GM23248 (cell line): ENCODE measurements around the gene LRMDA. TPM values are rescaled to one million over a fixed set of nuclear protein-coding genes. Genes with fewer than 3 reads are reported as not detected.
A peak's percentile ranks its signal among the peaks of the same experiment; 100 is the strongest.

Experiments
- DNase-seq: peaks from one replicate; pipeline ENCODE4 v3.0.0-alpha.2; 2015
- H2AFZ ChIP-seq: fragments of 200-600 bp; sonication (generic); 2 replicates; pipeline ENCODE4 v1.6.1; 2016; ENCODE audit warnings: antibody characterized with exemption
- H3F3A ChIP-seq: fragments of 200-600 bp; sonication (generic); 2 replicates; pipeline ENCODE4 v1.6.1; 2016; ENCODE audit warnings: mild to moderate bottlenecking, antibody characterized with exemption, mixed run types; ENCODE audit not compliant: insufficient read depth
- H3K27ac ChIP-seq: fragments of 200-600 bp; sonication (generic); 2 replicates; pipeline ENCODE4 v1.5.1; 2016; ENCODE audit warnings: mild to moderate bottlenecking
- H3K27me3 ChIP-seq: fragments of 200-600 bp; sonication (generic); replicated peaks from 2 replicates; pipeline ENCODE4 v1.6.1; 2016; ENCODE audit warnings: mild to moderate bottlenecking; ENCODE audit not compliant: insufficient read depth
- H3K36me3 ChIP-seq: fragments of 200-600 bp; sonication (generic); 2 replicates; pipeline ENCODE4 v1.6.1; 2016; ENCODE audit warnings: low read depth, mild to moderate bottlenecking
- H3K4me1 ChIP-seq: fragments of 200-600 bp; sonication (generic); 2 replicates; pipeline ENCODE4 v1.6.1; 2016; ENCODE audit warnings: mild to moderate bottlenecking; ENCODE audit not compliant: insufficient read depth
- H3K4me2 ChIP-seq: fragments of 200-600 bp; sonication (generic); one replicate; pipeline ENCODE4 v1.6.1; 2016; ENCODE audit warnings: mild to moderate bottlenecking; ENCODE audit not compliant: unreplicated experiment
- H3K4me3 ChIP-seq: fragments of 200-600 bp; sonication (generic); 2 replicates; pipeline ENCODE4 v1.5.1; 2016; ENCODE audit warnings: mild to moderate bottlenecking
- H3K79me2 ChIP-seq: fragments of 200-600 bp; sonication (generic); 2 replicates; pipeline ENCODE4 v1.6.1; 2016; ENCODE audit warnings: mild to moderate bottlenecking; ENCODE audit not compliant: insufficient read depth
- H3K9ac ChIP-seq: fragments of 200-600 bp; sonication (generic); 2 replicates; pipeline ENCODE4 v1.6.1; 2016; ENCODE audit warnings: mild to moderate bottlenecking
- H3K9me2 ChIP-seq: fragments of 200-600 bp; sonication (generic); 2 replicates; pipeline ENCODE4 v1.6.1; 2016; ENCODE audit warnings: mixed run types, mild to moderate bottlenecking, moderate library complexity; ENCODE audit not compliant: insufficient read depth
- H3K9me3 ChIP-seq: fragments of 200-600 bp; sonication (generic); one replicate; pipeline ENCODE4 v1.6.1; 2017; ENCODE audit warnings: low read depth
- H4K20me1 ChIP-seq: fragments of 200-600 bp; sonication (generic); 2 replicates; pipeline ENCODE4 v1.6.0; 2016; ENCODE audit not compliant: insufficient read depth
- EZH2 ChIP-seq: fragments of 200-600 bp; sonication (generic); IDR thresholded peaks from 2 replicates; pipeline ENCODE4 v1.6.1; 2018; ENCODE audit warnings: antibody characterized with exemption, mild to moderate bottlenecking; ENCODE audit not compliant: insufficient read depth, poor library complexity, severe bottlenecking
- EZH2phosphoT487 ChIP-seq: fragments of 200-600 bp; sonication (generic); IDR thresholded peaks from 2 replicates; pipeline ENCODE4 v1.6.1; 2018; ENCODE audit warnings: antibody characterized with exemption, moderate library complexity, mild to moderate bottlenecking, low read depth; ENCODE audit not compliant: insufficient read depth
- WGBS, 2 experiments: methylation state at CpG; one replicate each; pipeline ENCODE4 v1.1.6; 2015 to 2017; ENCODE audit warnings: low lambda C conversion rate in 2 of 2, low coverage in 1 of 2; ENCODE audit errors: missing lambda C conversion rate in 2 of 2; 5-methylcytosine and 5-hydroxymethylcytosine counted together
- in situ Hi-C: fragments of 300-500 bp; cut with MboI; formaldehyde crosslinking; loops from 2 replicates; pipeline ENCODE4 v1.15.0; 2020
- polyA plus RNA-seq: library from polyadenylated mRNA; unstranded; fragments of >200 nt; fragmentation: Nextera tagmentation; extraction: Ambion mirVana; gene quantifications from 2 replicates; pipeline ENCODE4 v1.2.1, GENCODE V29; 2016
- total RNA-seq: library from RNA; depleted of rRNA; stranded (reverse); fragments of >200 nt; shearing (Covaris generic); gene quantifications from 2 replicates; pipeline ENCODE4 v1.2.3, GENCODE V29; 2014

LRMDA gene
- total and polyA plus RNA-seq, 2 experiments from 2014 or later: 2.6 TPM; not detected in 1

- Histone ChIP-seq H3K27ac (no peak overlapping the region), H3F3A (peaks cover 29% of the 10 kb centered on the region), H3K9me2 (no peaks in the 10 kb centered on the region), H2AFZ (no peak overlapping the region), H3K9me3 (no peaks in the 10 kb centered on the region), H3K4me1 (peaks cover 22% of the 10 kb centered on the region), H3K27me3 (no peaks in the 10 kb centered on the region), H3K36me3 (no peaks in the 10 kb centered on the region), H3K4me2 (no peak overlapping the region), H4K20me1 (no peaks in the 10 kb centered on the region), H3K79me2 (no peaks in the 10 kb centered on the region), H3K9ac (no peak overlapping the region), H3K4me3 (no peak overlapping the region)
- no peak for DNase-seq
- TF ChIP-seq EZH2phosphoT487 (no peak), EZH2 (no peak)
- in situ Hi-C loops: no loop called here
- WGBS, 2 experiments: 73 to 83% methylated on average over 1 of the region's 1 CpG
Measured at GRCh38 chr10:75505293-75505692, 73.9 kb downstream of the LRMDA start.

- Histone ChIP-seq H3K27ac (no peak overlapping the region), H3K9me3 (no peaks in the 10 kb centered on the region), H3F3A (peaks cover 29% of the 10 kb centered on the region), H3K4me3 (no peak overlapping the region), H3K79me2 (no peaks in the 10 kb centered on the region), H3K4me2 (no peak overlapping the region), H2AFZ (no peak overlapping the region), H3K9ac (no peak overlapping the region), H3K4me1 (peaks cover 27% of the 10 kb centered on the region), H3K36me3 (no peaks in the 10 kb centered on the region), H4K20me1 (no peaks in the 10 kb centered on the region), H3K27me3 (no peaks in the 10 kb centered on the region), H3K9me2 (no peaks in the 10 kb centered on the region)
- 78 to 89% methylated on average over 3 of the region's 3 CpGs for WGBS, 2 experiments
- TF ChIP-seq EZH2 (no peak), EZH2phosphoT487 (no peak)
- DNase-seq: no peak
- in situ Hi-C loops: no loop called here
Measured at GRCh38 chr10:75505840-75506506, 74.5 kb downstream of the LRMDA start.

GRCh38 chr10:75506930-75507329 lies 75.5 kb downstream of the LRMDA start:
- TF ChIP-seq EZH2: no peak
- no peak for TF ChIP-seq EZH2phosphoT487
- peaks cover 29% of the 10 kb centered on the region for H3F3A ChIP-seq
- H3K9me2 ChIP-seq: no peaks in the 10 kb centered on the region
- WGBS, 2 experiments: 91% methylated on average over 4 of the region's 4 CpGs
- no peaks in the 10 kb centered on the region for H3K79me2 ChIP-seq
- in situ Hi-C loops: no loop called here
- no peaks in the 10 kb centered on the region for H3K36me3 ChIP-seq
- no peak overlapping the region for H3K4me3 ChIP-seq
- no peaks in the 10 kb centered on the region for H3K9me3 ChIP-seq
- peaks cover 27% of the 10 kb centered on the region for H3K4me1 ChIP-seq
- no peak overlapping the region for H3K9ac ChIP-seq
- H3K4me2 ChIP-seq: no peak overlapping the region
- H3K27ac ChIP-seq: no peak overlapping the region
- DNase-seq: no peak
- no peaks in the 10 kb centered on the region for H4K20me1 ChIP-seq
- H2AFZ ChIP-seq: no peak overlapping the region
- H3K27me3 ChIP-seq: no peaks in the 10 kb centered on the region

GRCh38 chr10:75507469-75507868 lies 76.0 kb downstream of the LRMDA start:
- in situ Hi-C loops: no loop called here
- H3K36me3 ChIP-seq: no peaks in the 10 kb centered on the region
- H3K27me3 ChIP-seq: no peaks in the 10 kb centered on the region
- peaks cover 29% of the 10 kb centered on the region for H3F3A ChIP-seq
- no peak for DNase-seq
- no peak overlapping the region for H3K4me3 ChIP-seq
- no peak overlapping the region for H3K9ac ChIP-seq
- H3K79me2 ChIP-seq: no peaks in the 10 kb centered on the region
- H3K4me2 ChIP-seq: peak overlapping the region; percentile 46
- H3K4me1 ChIP-seq: peaks cover 27% of the 10 kb centered on the region
- 57 to 58% methylated on average over 3 of the region's 3 CpGs for WGBS, 2 experiments
- no peak overlapping the region for H3K27ac ChIP-seq
- no peaks in the 10 kb centered on the region for H4K20me1 ChIP-seq
- no peaks in the 10 kb centered on the region for H3K9me3 ChIP-seq
- TF ChIP-seq EZH2: no peak
- TF ChIP-seq EZH2phosphoT487: no peak
- no peak overlapping the region for H2AFZ ChIP-seq
- H3K9me2 ChIP-seq: no peaks in the 10 kb centered on the region
